HG03354 (cell line): ENCODE measurements around the gene LAIR2.

ENCODE experiments used
- ATAC-seq: cut with Tn5 transposase; IDR thresholded peaks from one replicate; pipeline ENCODE4 v1.9.1; 2021; ENCODE audit warnings: mild to moderate bottlenecking; ENCODE audit not compliant: unreplicated experiment, poor library complexity, severe bottlenecking

Gene LAIR2

GRCh38 chr19:54525636-54526035, 23.0 kb downstream of the LAIR2 start:
- no peak for ATAC-seq

GRCh38 chr19:54526972-54527371, 24.3 kb downstream of the LAIR2 start:
- ATAC-seq = no peak

GRCh38 chr19:54530866-54531265, 28.2 kb downstream of the LAIR2 start:
- no peak for ATAC-seq

- peak; percentile 94 for ATAC-seq
These were observed 29.9 kb downstream of the LAIR2 start for GRCh38 chr19:54532528-54532927.

- no peak for ATAC-seq
These were observed 30.8 kb downstream of the LAIR2 start for GRCh38 chr19:54533476-54533875.

- ATAC-seq = no peak
These were observed 31.5 kb downstream of the LAIR2 start for GRCh38 chr19:54534156-54534555.

- ATAC-seq = no peak
These were observed 33.0 kb downstream of the LAIR2 start for GRCh38 chr19:54535601-54536000.

- no peak for ATAC-seq
These were observed 34.3 kb downstream of the LAIR2 start for GRCh38 chr19:54536956-54537355.

- no peak for ATAC-seq
These were observed 39.1 kb downstream of the LAIR2 start for GRCh38 chr19:54541712-54542111.

- ATAC-seq = no peak
These were observed 46.2 kb downstream of the LAIR2 start for GRCh38 chr19:54548806-54549205.

GRCh38 chr19:54549224-54549623, 46.6 kb downstream of the LAIR2 start:
- no peak for ATAC-seq

GRCh38 chr19:54551293-54551692, 48.7 kb downstream of the LAIR2 start:
- no peak for ATAC-seq

GRCh38 chr19:54551950-54552912, 49.6 kb downstream of the LAIR2 start:
- no peak for ATAC-seq

- no peak for ATAC-seq
These were observed 50.3 kb downstream of the LAIR2 start for GRCh38 chr19:54552913-54553310.

- ATAC-seq = no peak
These were observed 51.4 kb downstream of the LAIR2 start for GRCh38 chr19:54554006-54554405.

GRCh38 chr19:54554896-54555295, 52.3 kb downstream of the LAIR2 start:
- ATAC-seq = no peak

- no peak for ATAC-seq
These were observed 53.6 kb downstream of the LAIR2 start for GRCh38 chr19:54556194-54556593.

- ATAC-seq = no peak
These were observed 55.7 kb downstream of the LAIR2 start for GRCh38 chr19:54558339-54558738.
